ENCODE results near the gene TUBB2B. TPM values are rescaled to one million over a fixed set of nuclear protein-coding genes. Genes with fewer than 3 reads are reported as not detected.

Gene TUBB2B
- total and polyA plus RNA-seq, 10 of the 15 experiments (the other 5 are each of a cell fraction or from before 2014, with no cell fraction given), result 2.6 to 75.2 (median 21.2) TPM

DNA sequence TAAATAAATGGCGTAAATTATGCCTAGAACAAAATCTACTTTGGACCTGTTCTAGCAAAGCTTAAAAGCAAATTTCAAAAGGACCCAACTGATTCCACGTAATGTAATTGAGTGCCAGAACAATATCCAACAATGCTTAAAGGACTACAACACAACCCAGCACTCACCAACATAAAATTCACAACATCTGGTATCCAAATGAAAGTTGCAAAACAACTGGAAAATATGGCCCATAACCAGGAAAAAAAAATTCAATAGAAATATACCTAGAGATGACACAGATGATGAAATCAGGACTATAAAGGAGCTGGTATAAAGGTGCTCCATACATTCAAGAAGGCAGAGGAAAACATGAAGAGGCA is 14.1 kb downstream of the TUBB2B start (continued):
- TF ChIP-seq, protein P1, sequence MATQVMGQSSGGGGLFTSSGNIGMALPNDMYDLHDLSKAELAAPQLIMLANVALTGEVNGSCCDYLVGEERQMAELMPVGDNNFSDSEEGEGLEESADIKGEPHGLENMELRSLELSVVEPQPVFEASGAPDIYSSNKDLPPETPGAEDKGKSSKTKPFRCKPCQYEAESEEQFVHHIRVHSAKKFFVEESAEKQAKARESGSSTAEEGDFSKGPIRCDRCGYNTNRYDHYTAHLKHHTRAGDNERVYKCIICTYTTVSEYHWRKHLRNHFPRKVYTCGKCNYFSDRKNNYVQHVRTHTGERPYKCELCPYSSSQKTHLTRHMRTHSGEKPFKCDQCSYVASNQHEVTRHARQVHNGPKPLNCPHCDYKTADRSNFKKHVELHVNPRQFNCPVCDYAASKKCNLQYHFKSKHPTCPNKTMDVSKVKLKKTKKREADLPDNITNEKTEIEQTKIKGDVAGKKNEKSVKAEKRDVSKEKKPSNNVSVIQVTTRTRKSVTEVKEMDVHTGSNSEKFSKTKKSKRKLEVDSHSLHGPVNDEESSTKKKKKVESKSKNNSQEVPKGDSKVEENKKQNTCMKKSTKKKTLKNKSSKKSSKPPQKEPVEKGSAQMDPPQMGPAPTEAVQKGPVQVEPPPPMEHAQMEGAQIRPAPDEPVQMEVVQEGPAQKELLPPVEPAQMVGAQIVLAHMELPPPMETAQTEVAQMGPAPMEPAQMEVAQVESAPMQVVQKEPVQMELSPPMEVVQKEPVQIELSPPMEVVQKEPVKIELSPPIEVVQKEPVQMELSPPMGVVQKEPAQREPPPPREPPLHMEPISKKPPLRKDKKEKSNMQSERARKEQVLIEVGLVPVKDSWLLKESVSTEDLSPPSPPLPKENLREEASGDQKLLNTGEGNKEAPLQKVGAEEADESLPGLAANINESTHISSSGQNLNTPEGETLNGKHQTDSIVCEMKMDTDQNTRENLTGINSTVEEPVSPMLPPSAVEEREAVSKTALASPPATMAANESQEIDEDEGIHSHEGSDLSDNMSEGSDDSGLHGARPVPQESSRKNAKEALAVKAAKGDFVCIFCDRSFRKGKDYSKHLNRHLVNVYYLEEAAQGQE (IDR thresholded peaks at IDR 0.05; ENCODE audit: low read depth, low read length), result no peak
- no peak for TF ChIP-seq ZZZ3 (IDR thresholded peaks at IDR 0.05; ENCODE audit: control insufficient read depth, insufficient read length, low read depth)
- TF ChIP-seq, protein P2, sequence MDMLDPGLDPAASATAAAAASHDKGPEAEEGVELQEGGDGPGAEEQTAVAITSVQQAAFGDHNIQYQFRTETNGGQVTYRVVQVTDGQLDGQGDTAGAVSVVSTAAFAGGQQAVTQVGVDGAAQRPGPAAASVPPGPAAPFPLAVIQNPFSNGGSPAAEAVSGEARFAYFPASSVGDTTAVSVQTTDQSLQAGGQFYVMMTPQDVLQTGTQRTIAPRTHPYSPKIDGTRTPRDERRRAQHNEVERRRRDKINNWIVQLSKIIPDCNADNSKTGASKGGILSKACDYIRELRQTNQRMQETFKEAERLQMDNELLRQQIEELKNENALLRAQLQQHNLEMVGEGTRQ (IDR thresholded peaks at IDR 0.05; ENCODE audit: borderline replicate concordance, low read depth, low read length), result no peak
- TF ChIP-seq, protein P3, sequence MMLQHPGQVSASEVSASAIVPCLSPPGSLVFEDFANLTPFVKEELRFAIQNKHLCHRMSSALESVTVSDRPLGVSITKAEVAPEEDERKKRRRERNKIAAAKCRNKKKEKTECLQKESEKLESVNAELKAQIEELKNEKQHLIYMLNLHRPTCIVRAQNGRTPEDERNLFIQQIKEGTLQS (IDR thresholded peaks at IDR 0.05; ENCODE audit: borderline replicate concordance, extremely low read depth, low read depth, low read length), result no peak

DNA sequence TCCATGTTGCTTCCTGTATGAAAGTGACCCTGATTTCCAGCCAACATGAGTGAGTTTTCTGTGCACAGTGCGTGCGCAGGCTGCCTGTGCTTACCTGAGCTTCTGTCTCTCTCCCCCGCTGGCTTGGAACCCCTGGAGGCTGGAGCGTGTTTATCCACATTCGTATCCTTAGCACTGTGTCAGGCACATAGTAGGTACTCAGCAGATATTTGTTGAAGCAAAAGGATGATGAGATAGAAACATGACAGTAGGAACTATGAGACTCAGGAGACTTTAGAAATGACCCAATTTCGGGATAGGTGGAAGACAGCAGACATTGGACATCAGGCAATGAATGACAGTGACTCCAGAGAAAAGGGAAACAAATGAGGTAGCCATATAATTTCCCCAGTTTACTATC is 15.2 kb downstream of the TUBB2B start:
- ATAC-seq (no peak), FAIRE-seq (no peak), DNase-seq (ENCODE audit: low read depth, low spot score) (no peak)
- no peak for TF ChIP-seq JUND (IDR thresholded peaks at IDR 0.05; ENCODE audit: low read depth, low read length)
- no peak for TF ChIP-seq MYC (IDR thresholded peaks at IDR 0.05; ENCODE audit: insufficient read depth, insufficient read length, insufficient replicate concordance, low read length, severe bottlenecking)
- TF ChIP-seq, protein P1 (IDR thresholded peaks at IDR 0.05; ENCODE audit: low read depth, low read length), result no peak
- TF ChIP-seq ZBED1 (IDR thresholded peaks at IDR 0.05; ENCODE audit: borderline replicate concordance), result no peak
- no peak for TF ChIP-seq TCF12 (IDR thresholded peaks at IDR 0.05; ENCODE audit: low read depth, low read length)
- TF ChIP-seq RCOR1 (conservative IDR thresholded peaks at IDR 0.05; ENCODE audit: low read depth, low read length), result no peak
- TF ChIP-seq SPI1 (IDR thresholded peaks at IDR 0.05; ENCODE audit: borderline replicate concordance, insufficient read depth, low read depth, low read length), result no peak
- no peak for TF ChIP-seq STAT1 (conservative IDR thresholded peaks at IDR 0.05)
- H4K20me1 ChIP-seq (ENCODE audit: control insufficient read depth, insufficient read depth), result no peaks in the 10 kb centered on the region
- no peak overlapping the region for H3K9ac ChIP-seq (ENCODE audit: control insufficient read depth, insufficient read depth, low read length)
- peaks cover 33% of the 10 kb centered on the region for H3K4me1 ChIP-seq (ENCODE audit: control insufficient read depth, insufficient read depth, low read length)
- SMC1A ChIA-PET (ENCODE audit: uncharacterized antibody, unreplicated experiment), result interaction anchor here (0.9 to 3.1 kb wide), 3 partner anchors 18 to 48 kb away, joined by 3 to 10 read pairs (median 3); no protein-coding TSS in a partner anchor
- WGBS (ENCODE audit: insufficient coverage, insufficient replicate concordance, low lambda C conversion rate, missing lambda C conversion rate), result 71% methylated on average over 6 of the region's 6 CpGs
- H3K9me3 ChIP-seq (replicated peaks; ENCODE audit: control insufficient read depth, insufficient read depth, low read length), result no peaks in the 10 kb centered on the region
- H3K27me3 ChIP-seq (replicated peaks in 1 of 2; ENCODE audit: control insufficient read depth in 2 of 2, insufficient read depth in 2 of 2, low read length in 1 of 2), result no peaks in the 10 kb centered on the region
- no peak overlapping the region for H3K4me3 ChIP-seq
- intact Hi-C loops (cut with micrococcal nuclease; ENCODE audit: unreplicated experiment) (no loop called here), in situ Hi-C loops (cut with MboI) (no loop called here)
- RAD21 ChIA-PET (ENCODE audit: unreplicated experiment), result interaction anchor here (0.8 to 1.4 kb wide), 2 partner anchors 24 to 39 kb away, joined by 3 to 7 read pairs; no protein-coding TSS in a partner anchor
- POLR2A ChIA-PET, result interaction anchor here (1.1 kb wide), 1 partner anchor 18 kb away, joined by 3 read pairs; no protein-coding TSS in a partner anchor
- no peak overlapping the region for H3K27ac ChIP-seq (ENCODE audit: control insufficient read depth, insufficient read depth)
- H3K4me2 ChIP-seq (ENCODE audit: control insufficient read depth, insufficient read depth), result no peak overlapping the region
- no peaks in the 10 kb centered on the region for H3K36me3 ChIP-seq (ENCODE audit: control insufficient read depth in 2 of 2, insufficient read depth in 2 of 2, low read length in 1 of 2)
- no peak overlapping the region for H2AFZ ChIP-seq (ENCODE audit: control insufficient read depth, low read depth, low read length)
- CTCF ChIA-PET, result interaction anchor here (1.4 to 2.8 kb wide), 3 partner anchors 19 to 88 kb away, joined by 3 to 13 read pairs (median 5); no protein-coding TSS in a partner anchor
- H3K79me2 ChIP-seq (ENCODE audit: control insufficient read depth, insufficient read depth, low read length), result no peaks in the 10 kb centered on the region
- no TSS peak for BruUV-seq (replicated peaks)

All from GM12878 (cell line).